HG02943 (cell line): ENCODE data around the gene TIMM44.

Experiments used
- ATAC-seq: cut with Tn5 transposase; IDR thresholded peaks from one replicate; pipeline ENCODE4 v1.9.1; 2021; ENCODE audit warnings: mild to moderate bottlenecking, low read depth, moderate library complexity; ENCODE audit not compliant: unreplicated experiment

TIMM44 gene, protein sequence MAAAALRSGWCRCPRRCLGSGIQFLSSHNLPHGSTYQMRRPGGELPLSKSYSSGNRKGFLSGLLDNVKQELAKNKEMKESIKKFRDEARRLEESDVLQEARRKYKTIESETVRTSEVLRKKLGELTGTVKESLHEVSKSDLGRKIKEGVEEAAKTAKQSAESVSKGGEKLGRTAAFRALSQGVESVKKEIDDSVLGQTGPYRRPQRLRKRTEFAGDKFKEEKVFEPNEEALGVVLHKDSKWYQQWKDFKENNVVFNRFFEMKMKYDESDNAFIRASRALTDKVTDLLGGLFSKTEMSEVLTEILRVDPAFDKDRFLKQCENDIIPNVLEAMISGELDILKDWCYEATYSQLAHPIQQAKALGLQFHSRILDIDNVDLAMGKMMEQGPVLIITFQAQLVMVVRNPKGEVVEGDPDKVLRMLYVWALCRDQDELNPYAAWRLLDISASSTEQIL

DNA sequence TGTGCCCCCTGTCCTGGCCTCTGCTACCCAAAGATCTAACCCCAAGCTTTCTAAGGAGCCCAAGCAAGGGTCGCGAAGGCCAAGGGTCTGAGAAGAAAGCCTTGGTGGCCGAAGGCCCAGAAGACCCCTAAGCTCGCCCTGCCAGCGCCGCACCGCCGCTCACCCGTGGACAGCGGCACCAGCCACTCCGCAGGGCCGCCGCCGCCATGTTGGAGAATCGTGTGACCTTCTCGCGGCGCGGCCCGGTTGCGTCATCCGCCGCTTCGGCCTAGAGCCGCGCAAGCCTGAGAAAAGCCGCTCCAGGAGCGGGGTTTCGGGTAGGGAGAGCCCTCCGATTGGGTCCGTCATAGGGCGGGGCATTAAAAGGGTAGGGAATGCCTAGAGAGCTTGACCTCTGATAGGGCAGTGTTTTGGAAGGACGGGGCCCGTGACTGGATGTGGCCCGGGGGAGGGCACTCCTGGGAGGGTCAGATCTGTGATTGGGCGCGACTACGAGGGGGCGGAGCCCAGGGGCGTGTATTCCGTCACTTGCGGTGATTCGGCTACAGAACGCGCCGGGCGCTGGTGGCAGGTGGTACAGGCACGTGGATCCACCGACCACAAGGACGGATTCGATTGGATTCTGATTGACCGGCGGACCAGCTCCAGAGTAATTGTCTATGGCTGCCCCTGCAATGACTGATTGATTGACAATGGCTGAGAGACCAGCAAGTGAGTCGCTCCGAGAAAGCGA lies at the start of gene TIMM44:
TSS of gene TIMM44 (minus strand) at position 223 of the 733 bp plus-strand sequence. CDS start at position 208, 15 bp downstream.
- ATAC-seq = peak; percentile 90

DNA sequence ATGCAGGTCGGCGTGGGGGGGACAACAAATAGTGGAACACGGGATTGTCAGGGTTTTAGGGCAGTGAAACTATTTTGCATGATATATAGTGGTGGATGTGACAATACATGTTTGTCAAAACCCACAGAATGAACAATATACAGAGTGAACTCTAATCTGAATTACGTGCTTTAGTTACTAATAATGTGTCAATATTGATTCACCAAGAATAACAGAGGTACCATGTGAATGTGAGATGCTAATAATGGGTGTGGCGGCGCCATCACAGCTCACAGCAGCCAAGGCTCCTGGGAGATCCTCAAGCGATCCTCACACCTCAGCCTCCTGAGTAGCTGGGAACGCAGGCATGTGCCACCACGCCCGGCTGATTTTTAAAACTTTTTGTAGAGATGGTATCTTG lies 49.1 kb upstream of the TIMM44 start:
- ATAC-seq = no peak

DNA sequence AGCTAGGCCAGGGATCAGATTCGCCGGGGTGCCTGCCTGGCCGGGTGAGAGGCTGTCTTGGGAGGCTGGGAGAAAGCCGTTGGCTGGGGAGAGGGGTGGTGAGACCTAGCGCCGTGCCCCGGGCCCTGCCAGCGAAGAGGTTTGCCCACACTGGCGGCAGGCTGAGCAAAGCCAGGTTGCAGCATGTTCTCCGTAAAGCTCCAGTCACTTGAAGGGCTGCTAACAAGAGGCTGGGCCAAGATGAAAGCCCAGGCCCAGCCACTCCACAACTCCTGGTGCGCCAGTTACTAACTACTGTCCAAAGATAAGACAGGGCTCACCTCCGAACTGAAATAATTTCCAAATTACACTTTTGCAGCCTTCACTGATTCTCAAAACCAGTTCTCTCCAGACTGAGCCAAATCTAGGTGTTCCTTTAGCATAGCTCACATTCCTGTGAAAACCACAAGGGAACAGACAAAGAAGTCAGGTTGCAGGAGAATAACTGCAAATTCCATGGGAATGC lies 45.7 kb upstream of the TIMM44 start:
- ATAC-seq = no peak

DNA sequence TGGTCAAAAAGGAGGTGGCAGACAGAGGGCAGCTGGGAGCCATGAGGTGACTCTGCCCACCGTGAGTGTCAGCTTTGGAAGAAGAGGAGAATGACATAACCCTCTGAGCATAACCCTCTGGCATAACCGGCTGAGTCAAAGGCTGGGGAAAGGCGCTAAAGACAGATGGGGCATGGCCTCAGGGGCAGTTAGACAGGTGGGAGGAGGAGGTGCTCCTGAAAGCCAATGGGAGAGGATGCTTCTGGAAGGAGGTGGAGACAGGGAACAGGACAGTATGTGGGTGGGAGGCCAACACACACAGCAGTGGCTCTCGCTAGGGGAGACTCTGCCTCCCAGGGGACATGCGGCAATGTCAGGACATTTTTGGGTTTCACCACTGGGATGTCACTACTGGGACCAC lies 44.8 kb upstream of the TIMM44 start:
- no peak for ATAC-seq

DNA sequence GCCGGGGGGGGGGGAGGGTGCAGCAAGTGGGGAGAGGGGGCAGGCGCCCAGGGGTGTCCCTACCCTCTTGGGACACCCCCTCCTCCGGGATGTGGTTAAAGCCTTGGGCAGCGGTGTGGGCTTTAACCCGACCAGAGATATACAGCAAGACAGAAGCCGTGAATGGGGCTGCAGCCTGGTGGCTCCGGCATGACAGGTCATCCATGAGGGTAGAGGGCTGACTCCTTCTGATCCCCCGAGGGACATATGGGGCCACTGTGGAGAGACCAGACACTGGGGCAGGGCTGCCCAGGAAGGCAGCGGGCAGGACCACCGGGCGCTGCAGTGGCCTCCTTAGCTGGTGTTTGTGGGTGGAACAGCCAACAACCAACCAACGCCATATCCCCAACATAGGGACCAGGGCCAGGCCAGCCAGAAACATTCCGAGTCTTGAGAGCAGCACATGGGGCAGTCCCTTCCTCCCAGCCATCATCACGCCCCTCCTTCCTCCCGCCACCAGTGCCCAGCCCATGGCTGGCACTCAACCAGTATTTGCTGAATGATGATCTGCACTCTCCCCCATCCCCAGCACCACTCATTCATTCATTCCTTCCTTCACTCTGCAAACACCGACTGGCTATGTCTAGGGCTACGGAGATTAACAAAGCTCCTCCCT lies 43.8 kb upstream of the TIMM44 start:
- ATAC-seq = no peak

DNA sequence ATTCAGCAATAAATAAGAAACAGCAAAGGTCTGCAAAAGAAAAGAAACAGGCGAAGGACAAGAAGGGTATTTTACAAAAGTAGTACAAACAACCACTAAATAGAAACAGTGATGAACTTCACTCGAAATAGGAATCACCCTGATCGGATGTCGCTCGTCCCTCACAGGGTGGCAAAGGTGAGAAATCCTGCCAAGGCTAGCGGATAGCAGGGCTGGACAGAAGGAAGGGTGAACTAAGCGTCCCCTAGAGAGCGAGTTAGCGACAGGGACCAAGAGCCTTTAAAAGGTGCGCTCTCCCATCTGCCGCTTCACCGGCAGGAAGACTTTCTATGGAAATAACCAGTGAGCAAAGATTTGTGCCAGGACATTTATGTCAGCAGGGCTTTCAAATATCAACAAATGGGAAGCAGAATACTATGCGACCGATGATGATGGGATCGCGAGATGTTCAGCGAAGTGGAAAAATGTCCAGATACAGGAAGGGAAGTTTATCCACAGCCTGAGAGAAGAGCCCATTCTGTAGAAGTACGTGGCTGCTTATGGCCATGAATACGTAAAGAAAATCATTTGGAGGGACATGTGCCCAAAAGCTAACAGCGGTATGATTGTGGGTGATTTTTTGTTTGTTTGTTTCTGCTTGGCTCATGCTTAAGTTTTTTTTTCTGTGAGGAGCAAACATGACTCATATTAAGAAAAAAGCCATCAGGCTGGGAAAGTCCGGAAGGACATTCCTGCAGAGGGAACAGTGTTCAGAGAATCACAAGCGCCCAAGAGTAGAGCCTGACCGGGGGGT lies 43.1 kb upstream of the TIMM44 start:
- no peak for ATAC-seq

DNA sequence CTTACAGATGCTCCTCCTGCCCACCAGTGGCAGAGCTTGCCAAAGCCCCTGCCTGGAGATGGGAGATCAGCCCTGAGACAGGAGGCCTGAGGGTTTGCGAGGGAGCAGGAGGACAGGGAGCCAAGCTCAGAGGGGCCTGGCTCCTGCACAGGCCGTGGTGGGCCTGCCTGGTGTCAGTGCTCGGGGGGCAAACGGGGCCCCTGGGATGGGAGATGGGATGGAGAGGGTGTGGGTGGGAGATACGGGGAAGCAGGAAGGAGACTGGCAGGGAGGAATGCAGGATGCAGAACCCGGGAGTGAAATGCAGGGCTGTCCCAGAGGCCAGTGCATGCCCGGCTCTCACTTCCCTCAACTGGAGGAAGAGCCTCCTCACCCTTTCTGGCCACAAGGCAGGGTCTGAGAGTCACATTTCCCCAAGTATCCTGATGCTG lies 42.0 kb upstream of the TIMM44 start:
- ATAC-seq = no peak

DNA sequence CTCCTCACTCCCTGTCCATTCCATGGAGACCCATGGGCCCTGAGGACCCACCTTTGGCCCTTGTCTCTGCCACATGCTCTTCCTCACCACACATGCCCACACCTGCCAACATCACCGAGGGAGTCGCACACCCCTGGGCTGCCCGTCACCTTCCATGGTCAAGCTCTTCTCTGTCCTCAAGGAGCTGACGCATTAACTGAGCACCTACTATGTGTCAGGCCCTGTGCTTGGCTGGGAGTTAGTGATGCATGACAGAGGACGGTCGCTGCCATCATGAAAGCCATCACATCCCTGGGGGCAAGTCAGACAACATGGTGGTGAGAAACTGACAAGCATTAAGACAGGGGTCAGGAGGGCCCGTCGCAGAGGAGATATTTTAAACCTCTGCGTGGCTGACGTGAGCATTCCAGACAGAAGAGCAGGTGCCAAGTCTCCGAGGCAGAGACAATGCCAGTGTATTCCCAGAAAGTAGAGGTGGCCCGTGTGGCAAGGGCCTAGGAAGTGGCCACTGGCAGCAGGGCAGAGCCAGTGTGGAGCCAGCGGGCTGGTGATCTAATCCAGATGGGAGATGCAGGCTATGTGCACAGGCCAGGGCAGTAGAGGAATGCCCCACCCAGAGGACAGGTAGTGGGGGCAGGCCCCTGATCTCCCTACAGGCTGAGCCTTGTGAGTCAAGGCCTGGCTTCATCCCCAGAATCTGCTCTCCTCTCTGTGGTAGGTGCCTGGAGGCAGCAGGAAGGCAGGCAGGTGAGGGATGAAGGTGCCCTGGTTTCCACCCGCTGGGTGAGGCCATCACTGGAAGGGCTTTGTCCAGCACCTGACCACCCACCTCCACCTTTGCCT lies 40.8 kb upstream of the TIMM44 start:
- no peak for ATAC-seq

DNA sequence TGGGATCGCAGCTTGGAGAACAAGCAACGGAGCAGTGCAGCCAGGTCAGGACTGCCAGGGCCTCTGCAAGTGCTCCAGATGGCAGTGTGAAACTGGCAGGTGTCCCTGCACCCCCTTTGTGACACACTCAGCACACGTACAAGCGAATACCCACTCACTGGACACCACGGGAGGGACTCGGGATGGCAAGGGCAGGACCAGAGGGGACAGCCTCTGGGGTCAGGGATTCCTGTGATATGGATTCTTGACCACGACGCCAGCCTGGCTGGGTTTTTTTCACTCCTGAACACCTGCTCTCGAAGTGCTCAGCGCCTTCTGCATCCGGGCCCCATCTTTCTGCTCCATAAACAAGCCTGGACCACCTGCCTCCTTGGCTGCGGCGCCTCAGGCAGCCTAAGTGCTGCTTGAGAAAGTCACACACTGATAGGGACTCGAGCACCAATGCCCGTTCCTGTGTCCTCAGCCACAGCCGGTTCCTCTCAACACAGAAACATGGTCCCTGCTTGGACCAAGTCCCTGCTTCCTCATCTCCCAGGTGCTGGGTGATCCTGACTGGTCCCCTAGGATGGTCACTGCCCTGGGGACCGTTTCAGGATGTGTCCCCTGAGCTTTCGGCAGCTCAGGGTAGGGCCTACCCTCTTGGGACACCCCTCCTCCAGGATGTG lies 40.0 kb upstream of the TIMM44 start:
- no peak for ATAC-seq

DNA sequence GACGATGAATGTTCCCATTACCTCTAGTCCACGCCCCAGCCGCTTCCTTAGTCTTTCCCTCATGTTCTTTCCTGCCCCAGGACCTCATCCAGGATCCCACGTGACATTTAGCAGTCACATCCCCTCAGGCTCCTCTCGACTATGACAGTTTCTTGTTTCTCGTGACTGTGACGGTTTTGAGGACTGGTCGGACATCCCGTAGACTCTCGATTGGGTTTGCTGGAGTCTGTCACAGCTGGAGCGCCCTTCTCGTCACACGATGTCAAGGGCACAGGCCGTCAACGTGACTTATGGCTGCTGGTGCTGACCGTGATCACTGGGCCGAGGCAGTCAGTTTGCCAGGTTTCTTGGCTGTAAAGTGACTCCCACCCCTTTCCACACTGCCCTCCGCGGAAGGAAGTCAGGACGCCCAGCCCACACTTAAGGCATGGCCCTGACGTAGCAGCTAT lies 39.2 kb upstream of the TIMM44 start:
- ATAC-seq = no peak

DNA sequence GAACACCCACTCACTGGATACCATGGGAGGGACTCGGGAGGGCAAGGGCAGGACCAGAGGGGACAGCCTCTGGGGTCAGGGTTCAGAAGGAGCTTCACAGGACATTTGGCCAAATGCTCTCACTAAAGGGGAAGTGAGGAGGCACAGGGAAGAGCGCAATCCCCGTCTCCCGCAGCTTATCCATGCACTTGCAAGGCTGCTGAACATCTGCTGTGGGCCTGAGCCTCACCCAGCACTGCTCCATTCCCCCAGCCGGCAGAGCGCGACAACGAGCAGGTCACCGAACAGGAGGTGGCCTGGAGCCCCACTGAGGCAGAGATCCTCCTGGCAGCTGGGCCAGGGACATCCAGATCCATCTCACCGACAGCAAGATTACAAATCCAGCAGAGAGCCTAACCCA lies 38.6 kb upstream of the TIMM44 start:
- ATAC-seq = no peak

DNA sequence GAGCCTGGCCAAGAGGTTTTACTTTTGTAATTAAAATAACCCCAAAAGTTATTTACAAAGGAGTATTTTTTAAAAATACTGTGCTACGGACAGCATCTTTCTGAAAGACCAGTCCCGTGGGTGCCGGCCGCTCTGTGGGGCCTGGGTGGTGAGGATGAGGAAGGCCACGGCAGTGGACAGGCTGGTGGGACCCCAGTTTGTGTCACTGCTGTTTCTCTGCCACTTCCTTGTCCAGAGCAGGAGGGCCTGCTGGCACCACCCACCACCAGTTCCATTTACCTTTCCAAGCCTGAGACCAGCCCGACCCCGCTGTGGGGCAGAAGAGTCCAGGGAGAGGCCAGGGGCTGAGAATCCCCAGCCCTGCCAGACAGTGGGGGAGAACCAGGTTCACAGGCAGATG lies 38.2 kb upstream of the TIMM44 start:
- ATAC-seq = no peak

DNA sequence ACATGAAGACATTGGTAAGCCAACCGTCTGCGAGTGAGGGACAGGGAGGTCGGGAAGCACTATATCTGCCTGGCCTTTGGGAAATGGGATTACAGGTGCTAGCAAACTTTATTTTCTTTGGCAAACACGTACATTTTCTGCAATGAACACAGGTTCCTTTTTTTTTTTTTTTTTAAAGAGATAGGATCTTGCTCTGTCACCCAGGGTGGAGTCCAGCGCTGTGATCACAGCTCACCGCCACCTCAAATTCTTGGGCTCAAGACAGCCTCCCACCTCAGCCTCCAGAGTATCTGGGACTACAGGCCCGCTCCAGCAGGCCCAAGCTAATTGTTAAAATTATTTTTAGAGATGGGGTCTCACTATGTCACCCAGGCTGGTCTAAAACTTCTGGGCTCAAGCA lies 37.7 kb upstream of the TIMM44 start:
- ATAC-seq = no peak

DNA sequence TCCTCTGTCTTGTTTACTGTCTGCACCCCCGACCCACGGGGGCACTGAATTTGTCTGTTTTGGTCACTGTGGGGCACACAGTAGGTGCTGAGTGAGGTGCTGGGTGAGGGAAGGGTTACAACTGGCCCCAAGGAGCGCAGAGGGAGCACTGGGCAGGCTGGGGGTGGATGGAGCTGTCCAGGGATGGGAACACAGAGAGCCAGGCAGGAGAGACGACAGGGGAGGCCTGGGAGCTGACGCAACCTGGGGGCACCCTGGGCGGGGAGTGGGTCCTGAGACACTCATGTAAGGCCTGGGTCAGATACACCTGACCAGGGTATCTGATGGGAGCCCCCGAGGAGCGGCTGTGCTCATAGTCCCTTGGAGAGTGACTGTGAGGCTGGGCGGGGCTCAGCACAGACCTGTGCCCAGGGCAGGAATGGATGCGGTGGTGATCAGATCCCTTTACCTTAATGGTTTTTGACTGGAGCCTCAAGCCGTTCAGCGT lies 37.2 kb upstream of the TIMM44 start:
- ATAC-seq = no peak

DNA sequence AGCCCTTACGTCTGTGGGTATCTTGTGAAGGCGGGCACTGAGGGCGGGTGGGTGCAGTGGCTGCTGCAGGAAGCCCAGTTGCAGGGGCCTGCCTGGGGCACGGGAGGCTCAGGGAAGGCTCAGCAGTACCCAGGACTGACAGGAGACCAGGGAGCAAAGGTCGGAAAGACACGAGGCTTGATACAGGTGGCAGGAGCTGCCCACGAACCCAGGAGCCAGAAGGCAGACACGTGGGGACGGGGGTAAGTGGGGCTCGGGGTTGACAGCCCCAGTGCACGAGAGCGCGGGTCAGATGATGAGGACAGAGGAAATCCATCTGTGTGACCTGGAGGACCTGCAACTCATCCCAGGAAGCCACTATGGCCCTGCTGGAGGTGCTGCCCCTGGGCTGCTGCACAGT lies 36.7 kb upstream of the TIMM44 start:
- ATAC-seq = no peak

DNA sequence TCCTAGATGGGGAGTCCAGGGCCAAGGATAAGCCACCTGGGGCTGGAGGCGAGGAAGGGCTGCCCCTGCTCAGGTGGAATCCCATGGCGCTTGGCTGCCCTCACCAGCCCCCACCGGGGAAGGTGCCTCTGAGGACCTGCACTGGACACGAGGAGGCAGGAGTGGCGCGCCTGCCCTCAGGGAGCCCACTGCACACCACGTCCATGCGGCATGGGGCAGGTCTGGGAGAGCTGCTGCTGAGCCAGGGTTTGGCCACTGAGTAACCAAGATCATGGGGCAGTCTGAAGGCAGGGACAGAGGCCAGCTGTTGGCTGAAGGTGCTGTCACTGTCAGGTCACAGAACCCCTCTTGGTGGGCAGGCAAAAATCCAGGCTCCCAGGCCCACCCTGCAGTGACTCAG lies 36.1 kb upstream of the TIMM44 start:
- ATAC-seq = no peak

DNA sequence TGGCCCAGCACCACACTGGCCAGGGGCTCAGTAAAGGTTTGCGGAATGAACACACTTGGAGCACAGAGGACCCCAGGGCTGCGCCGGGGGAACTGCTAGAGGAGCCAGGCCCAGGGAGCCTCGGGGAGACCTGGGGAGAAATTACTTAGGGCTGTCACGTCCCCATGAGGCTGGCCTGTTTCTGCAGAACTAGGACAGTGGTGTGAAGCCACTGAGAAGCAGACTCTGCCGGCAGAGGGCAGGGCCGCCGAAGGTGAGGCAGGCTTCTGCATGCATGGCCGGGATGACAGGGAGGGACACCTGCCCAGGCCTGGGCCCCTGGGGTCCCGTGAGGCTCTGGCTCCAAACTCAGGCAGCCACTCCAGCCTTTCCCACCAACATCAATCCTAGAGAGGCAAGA lies 35.5 kb upstream of the TIMM44 start:
- no peak for ATAC-seq

DNA sequence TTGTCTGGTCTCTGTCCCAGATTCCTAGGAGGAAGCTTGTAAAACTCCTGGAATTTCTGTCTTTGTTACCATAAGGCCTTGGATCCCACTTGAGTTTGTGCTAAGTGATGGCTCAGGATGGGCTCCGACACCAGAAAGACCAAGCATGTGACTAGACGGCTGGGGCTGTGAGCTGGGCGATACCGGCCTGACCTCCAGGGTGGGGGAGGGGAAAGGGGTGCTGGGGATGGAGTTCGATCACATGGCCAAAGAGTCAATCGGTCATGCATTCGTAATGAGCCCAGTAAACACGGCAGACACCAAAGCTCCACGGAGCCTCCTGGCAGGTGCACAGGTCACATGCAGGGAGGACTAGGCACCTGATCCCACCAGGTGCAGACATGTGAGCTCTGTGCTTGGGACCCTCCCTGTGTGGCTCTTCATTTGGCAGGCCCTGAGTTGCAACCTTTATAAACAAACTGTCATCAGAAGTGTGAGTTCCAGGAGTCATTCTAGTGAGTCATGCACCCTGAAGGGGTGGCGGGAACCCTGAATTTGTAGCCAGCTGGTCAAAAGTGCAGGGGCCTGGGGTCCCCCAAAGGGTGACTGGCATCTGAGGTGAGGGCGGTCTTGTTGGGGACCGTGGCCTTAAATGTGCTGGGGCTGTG lies 34.8 kb upstream of the TIMM44 start:
- no peak for ATAC-seq
